Ishikawa (cell line): ENCODE measurements around the gene TRRAP.

ENCODE experiments used
- ZBTB7A ChIP-seq: IDR thresholded peaks from 2 replicates; pipeline ENCODE4 v1.6.1; 2012; ENCODE audit warnings: low read depth
- TF ChIP-seq, protein P1 (sequence below): IDR thresholded peaks from 2 replicates; pipeline ENCODE4 v1.6.1; 2012

DNA sequence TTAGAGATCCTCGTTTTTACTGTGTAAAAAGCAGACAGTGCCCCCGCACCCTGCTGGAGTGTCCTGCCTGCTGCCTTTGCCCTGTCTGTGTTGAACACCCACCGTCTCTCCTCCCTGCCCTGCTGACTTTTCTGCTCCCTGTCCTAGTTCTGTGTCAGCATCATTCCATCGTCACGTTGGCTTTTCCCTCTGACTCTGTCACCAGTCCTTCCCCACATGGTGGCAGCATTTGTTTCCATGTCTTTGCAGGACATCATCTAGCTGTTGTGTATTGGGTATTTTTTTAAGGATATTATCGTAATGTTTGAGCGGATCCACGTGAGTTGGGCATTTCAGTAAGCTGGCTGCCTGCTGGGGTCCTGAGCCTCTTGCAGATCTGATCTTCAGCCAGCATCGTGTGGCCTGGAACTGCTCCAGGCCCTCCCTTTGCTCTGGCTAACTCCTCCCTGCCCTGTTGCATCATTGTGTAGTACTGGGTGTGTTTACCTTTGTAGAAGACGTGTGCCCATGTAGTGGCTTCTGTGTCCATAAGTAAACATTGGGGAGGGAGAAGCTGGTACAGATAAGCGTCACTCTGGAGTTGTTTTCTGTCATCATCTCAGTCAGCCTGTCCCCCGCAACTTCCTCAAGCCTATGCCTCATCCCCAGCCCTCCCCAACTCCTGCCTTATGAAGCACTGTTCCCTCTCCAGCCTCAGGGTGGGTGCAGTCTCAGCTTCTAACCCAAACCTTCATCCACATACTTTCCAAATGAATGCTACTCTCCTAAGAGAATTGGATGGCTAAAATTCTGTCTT lies 44.3 kb downstream of the TRRAP start:
- no peak for TF ChIP-seq ZBTB7A
- TF ChIP-seq, protein P1, sequence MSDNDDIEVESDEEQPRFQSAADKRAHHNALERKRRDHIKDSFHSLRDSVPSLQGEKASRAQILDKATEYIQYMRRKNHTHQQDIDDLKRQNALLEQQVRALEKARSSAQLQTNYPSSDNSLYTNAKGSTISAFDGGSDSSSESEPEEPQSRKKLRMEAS = no peak
